RWPE1 (cell line): ENCODE results near the gene CAPZB.
A peak's percentile ranks its signal among the peaks of the same experiment; 100 is the strongest.

ENCODE experiments used
- CTCF ChIA-PET: fragments of 350-600 bp; sonication (Branson Sonifier 250); formaldehyde crosslinking; extraction: SDS; loops from one replicate; lab custom pipeline; 2021; lab: Yijun Ruan, JAX
- POLR2A ChIA-PET: fragments of 400-600 bp; formaldehyde crosslinking; extraction: SDS; loops from one replicate; lab custom pipeline; 2020; ENCODE audit warnings: antibody characterized with exemption; ENCODE audit not compliant: low non-redundant PET; lab: Yijun Ruan, JAX
- DNase-seq: peaks from one replicate; pipeline ENCODE4 v3.0.0; 2012; ENCODE audit warnings: low spot score
- H3K27ac ChIP-seq: fragments of 450-650 bp; 2 replicates; pipeline ENCODE4 v1.5.1; 2017
- CTCF ChIP-seq: fragments of 450-650 bp; conservative IDR thresholded peaks from 2 replicates; pipeline ENCODE4 v1.5.1; 2017; ENCODE audit warnings: low read depth, mild to moderate bottlenecking

CAPZB gene

GRCh38 chr1:19313961-19314882, 171.1 kb downstream of the CAPZB start:
- ChIA-PET POLR2A (interaction anchor here (0.6 kb wide), 1 partner anchor 333 kb away, joined by 3 read pairs; no protein-coding TSS in a partner anchor), CTCF (interaction anchor here (0.7 kb wide), 1 partner anchor 119 kb away, joined by 3 read pairs; no protein-coding TSS in a partner anchor)
- H3K27ac ChIP-seq, result peak overlapping the region; percentile 36
- no peak for DNase-seq
- no peak for TF ChIP-seq CTCF

GRCh38 chr1:19313636-19313959, 171.7 kb downstream of the CAPZB start:
- ChIA-PET POLR2A (interaction anchor here (0.6 kb wide), 1 partner anchor 334 kb away, joined by 3 read pairs; no protein-coding TSS in a partner anchor), CTCF (interaction anchor here (0.9 kb wide), 1 partner anchor 340 kb away, joined by 7 read pairs; no protein-coding TSS in a partner anchor)
- DNase-seq, result no peak
- peak overlapping the region; percentile 36 for H3K27ac ChIP-seq
- TF ChIP-seq CTCF, result no peak

GRCh38 chr1:19312782-19313635, 172.3 kb downstream of the CAPZB start:
- DNase-seq, result peak; percentile 55
- no peak for TF ChIP-seq CTCF
- ChIA-PET POLR2A (interaction anchor here (0.6 to 1.5 kb wide), 3 partner anchors 18 to 334 kb away, joined by 3 read pairs; partner anchors contain the start of genes EMC1 and MRTO4), CTCF (interaction anchor here (0.9 kb wide), 1 partner anchor 341 kb away, joined by 7 read pairs; no protein-coding TSS in a partner anchor)
- H3K27ac ChIP-seq, result peak overlapping the region; percentile 78

- ChIA-PET CTCF (interaction anchor here (1.0 kb wide), 1 partner anchor 41 kb away, joined by 3 read pairs; no protein-coding TSS in a partner anchor), POLR2A (interaction anchor here (0.5 to 1.5 kb wide), 3 partner anchors 19 to 60 kb away, joined by 3 read pairs; partner anchors contain the start of genes EMC1 and MRTO4)
- peak within 1 kb of the TSS; percentile 78 for H3K27ac ChIP-seq
- no peak for TF ChIP-seq CTCF
- DNase-seq, result peak; percentile 95
Observed at GRCh38 chr1:19311931-19312781, 173.2 kb downstream of the CAPZB start, which contains the start of the genes AKR7A2 and SLC66A1. TSS of gene AKR7A2 (minus strand) at chr1:19312144. CDS start at chr1:19312124, 20 bp downstream. TSS of gene SLC66A1 (plus strand) at chr1:19312326. CDS start at chr1:19317678, 5,352 bp downstream.

- H3K27ac ChIP-seq, result peak overlapping the region; percentile 78
- POLR2A ChIA-PET, result interaction anchor here (0.5 to 1.5 kb wide), 4 partner anchors 19 to 341 kb away, joined by 3 to 4 read pairs (median 3); partner anchors contain the start of genes EMC1 and MRTO4
- no peak for DNase-seq
- CTCF ChIA-PET, result interaction anchor here (1.0 kb wide), 1 partner anchor 40 kb away, joined by 3 read pairs; no protein-coding TSS in a partner anchor
- TF ChIP-seq CTCF, result no peak
Observed at GRCh38 chr1:19311503-19311930, 173.8 kb downstream of the CAPZB start.
